Left renal pelvis (tissue), 4 donors: ENCODE data around the gene LRBA. TPM values are rescaled to one million over a fixed set of nuclear protein-coding genes. Genes with fewer than 3 reads are reported as not detected.
"Not testable (repeated sequence)": the region's sequence is repeated elsewhere in the genome, so short reads cannot be mapped to it uniquely, and the experiment has no call there.

Experiments used
- DNase-seq, 4 donors: peaks; one replicate each; pipeline ENCODE4 v3.0.0-alpha.2; 2013; ENCODE audit warnings: low read depth in 4 of 4, low spot score in 3 of 4
- polyA plus RNA-seq, 4 donors: library from polyadenylated mRNA; unstranded; fragments of 120-200 nt; gene quantifications; one replicate each; pipeline ENCODE4 v1.2.1, GENCODE V29; 2013; ENCODE audit not compliant: insufficient read length in 4 of 4

LRBA gene
- polyA plus RNA-seq, 4 donors = 25.9 to 75.8 (median 65.4) TPM

DNA sequence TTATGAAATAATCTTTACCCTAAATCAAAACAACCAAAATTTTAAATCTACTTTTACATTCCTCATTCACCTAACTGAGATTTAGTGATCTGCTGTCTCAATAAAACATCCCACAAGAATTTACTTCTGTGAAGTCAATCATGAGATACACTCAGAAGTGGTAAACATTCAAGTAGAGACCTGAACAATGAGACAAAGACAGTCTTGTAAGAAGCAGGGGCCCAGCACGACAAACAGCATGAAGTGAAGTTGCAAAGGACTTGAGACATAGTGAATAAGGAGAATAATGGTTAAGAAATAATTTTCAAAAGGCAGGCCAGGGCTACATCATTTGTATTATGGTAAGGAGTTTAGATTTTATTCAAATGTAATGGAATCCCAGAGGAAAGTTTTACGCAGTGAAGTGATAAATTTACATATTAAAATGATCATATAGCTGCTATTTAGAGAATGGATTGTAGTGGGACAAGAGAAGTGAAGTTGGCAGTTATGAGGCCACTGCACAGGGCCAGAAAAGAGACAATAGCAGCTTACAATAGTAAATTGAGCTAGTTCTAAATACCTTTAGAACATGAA lies 331.2 kb downstream of the LRBA start:
- DNase-seq = no peak

DNA sequence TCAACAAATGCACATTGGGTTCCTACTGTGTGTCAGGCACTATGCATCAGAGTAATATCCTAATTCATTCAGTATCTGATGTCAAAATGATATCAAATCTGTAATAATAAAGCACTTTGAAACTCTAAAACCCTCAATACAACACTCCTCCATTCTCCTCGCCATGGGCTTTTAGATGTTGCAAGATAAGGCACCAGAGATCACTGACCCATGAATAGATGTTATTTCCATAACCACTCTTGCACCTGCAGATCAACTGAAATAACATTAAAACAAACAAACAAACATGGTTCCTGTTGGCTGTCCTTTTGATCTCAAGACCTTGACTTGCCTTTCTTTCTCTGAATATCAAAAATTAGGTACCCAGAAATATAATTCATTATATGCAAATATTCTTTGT lies 333.0 kb downstream of the LRBA start:
- DNase-seq = no peak

DNA sequence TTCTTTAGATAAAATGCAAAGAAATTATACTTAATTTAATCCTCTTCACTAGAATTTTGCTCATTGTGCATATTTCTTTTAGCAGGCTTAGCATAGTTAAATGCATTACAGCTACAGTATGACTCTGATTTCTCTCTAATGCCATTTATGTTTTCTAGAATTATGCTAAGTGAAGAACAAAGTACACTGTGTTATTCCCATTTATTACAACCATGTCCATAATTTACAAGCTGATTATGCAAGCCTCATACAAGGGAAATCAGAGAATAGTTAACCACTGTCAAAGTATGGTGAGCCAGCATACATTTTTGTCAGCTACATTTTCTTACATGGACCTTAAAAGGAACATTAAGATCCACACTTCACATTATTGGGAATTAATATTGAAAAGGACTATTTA lies 334.0 kb downstream of the LRBA start:
- no peak for DNase-seq

DNA sequence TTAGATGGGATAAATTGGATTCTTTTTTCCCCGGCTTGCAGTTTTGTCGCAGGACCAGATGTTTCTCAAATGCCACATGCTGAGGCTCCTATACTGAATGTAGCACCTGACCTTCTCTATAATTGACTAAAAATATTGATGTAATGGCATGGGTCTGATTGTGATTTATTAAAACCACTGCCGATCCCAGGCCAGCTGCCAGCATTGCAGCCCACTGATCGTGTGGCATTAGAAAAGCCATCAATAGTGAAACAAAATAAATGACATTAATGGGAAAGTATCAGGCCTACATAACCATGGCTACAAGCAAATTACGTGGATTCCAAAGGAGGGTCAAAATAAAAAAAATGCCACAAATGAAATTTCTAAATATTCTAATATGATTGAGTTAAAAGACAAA lies 334.4 kb downstream of the LRBA start:
- DNase-seq = no peak

DNA sequence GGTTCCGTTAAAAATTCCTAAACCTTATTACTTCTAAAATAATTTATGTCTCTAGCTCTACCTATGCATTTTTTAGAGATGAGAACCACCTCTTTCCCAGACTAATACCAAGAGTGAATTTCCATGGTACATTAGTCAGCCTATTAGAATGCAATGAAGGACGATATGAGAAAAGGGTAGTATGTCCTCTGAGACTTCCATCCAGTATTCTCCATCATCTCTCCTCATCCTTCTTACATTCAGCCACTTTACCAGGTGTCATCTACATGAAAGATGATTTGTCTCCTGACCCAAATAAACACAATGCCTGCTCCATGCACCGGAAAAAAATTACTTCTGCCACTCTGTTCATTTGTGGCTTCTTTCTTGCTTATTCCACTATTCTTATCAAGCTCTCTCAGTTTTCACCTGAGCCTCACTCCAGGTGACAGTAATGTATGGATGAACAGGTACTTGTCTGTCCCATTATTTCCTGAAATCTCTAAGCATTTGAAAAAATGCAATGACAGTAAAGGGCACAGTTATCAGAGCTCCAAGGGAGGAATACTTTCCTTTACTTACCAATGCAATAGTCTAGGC lies 335.2 kb downstream of the LRBA start:
- no peak for DNase-seq

DNA sequence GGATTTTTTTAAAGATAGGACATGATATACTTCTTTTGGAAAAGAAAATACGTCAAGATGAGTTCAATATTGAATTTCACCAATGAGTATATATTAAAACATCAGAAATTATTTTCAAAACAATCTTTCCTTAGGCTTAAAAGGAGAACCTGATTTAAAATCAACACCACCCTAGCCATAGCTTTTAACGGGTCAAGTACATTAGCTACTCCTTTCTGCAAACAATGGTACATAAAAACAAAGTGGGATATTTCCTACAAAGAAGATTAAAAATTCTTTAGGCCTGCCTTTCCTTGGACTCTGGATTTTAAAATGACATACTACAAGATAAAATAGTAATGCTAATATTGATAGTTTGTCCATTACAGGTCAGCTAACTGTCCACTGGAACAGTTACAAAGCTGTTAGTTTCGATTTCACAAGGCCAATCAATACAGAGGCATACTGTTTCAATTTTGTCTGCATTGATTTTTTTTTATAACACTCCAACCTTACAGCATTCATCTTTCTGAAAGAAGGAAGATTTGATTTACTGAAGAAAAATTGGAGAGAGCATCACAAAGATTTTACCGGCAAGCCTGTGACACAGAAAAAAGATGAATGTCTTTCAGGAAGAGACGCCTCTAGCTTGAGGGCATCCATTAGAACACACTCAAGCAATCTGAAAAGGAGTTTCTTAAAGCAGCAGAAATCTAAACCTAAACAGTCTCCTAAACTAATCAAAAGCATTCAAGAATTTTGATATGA lies 335.9 kb downstream of the LRBA start:
- DNase-seq = no peak

DNA sequence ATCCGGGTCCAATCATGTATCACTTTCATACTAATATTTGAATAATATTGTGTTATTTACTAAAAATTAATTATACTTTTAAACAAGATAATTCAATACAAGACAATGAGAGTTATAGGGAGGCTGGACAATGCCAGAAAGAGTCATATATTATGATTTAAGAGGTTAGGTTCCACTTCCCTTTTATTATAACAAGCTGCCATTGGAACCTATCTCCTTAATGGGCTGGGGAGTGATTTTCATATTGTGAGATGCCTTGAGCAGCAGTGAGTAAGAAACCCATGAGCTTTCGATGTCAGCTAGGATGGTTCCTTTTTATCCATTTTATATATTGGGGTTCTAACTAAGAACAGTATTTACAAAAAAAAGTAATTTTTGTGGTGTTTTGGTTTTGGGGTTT lies 341.3 kb downstream of the LRBA start:
- no peak for DNase-seq

DNA sequence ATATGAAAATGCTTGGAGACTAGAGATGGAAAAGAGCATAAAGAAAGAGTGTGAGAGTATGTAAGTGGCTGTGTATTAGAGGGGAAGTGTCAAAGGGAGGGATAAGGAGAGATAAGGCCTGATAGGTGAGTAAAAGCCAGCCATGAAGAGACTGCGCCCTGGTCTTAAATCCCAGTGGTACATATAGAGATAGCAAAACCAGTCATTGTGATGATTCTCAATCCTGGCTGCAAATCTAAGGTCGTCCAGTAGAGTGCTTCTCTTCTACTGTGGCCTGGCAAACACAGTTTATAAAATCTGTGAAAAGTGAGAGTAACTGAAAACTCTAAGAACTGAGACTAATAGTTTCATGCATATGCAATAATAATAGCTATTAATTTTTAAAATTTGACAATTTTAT lies 346.3 kb downstream of the LRBA start:
- DNase-seq = no peak

DNA sequence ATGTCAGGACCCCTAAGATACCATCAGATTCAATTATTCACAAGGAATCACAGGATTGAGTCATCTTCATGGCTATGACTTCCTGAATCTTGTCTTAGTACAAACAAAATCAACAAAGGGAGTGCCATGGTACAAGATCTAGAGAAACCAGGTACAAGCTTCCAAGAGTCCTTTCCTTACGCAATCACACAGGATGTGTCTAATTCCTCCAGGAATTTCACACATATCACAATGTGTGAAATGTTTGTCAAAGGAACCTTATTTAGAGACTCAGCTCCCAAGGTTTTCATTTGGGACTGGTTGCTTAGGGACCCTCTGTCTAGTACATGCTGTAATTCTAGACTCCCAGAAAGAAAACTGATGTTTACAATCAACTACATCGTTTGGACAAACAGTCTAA lies 350.1 kb downstream of the LRBA start:
- DNase-seq = no peak

DNA sequence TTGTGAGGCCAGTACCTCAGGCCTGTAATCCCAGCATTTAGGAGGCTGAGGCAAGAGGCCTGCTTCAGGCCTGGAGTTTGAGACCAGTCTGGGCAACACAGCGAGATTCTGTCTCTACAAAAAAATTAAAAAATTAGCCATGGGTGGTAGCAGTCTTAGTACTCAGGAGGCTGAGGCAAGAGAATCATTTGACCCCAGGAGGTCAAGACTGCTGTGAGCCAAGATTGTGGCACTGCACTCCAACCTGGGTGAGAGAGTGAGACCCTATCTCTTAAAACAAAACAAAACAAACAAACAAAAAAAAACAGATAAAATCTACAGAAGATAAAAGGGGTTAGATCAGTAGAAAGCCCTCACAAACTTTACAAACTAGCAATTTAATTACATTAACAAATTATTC lies 352.4 kb downstream of the LRBA start:
- DNase-seq = no peak

DNA sequence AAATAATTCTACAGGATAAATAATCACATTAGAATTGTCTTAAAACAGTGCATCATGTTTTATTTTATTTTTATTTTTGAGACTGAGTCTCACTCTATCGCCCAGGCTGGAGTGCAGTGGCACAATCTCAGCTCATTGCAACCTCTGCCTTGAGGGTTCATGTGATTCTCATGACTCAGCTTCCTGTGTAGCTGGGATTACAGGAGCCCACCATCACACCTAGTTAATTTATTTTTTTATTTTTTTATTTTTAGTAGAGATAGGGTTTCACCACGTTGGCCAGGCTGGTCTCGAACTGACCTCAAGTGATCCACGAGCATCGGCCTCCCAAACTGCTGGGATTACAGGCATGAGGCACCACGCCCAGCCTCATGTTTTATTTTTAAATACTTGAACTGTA lies 353.5 kb downstream of the LRBA start:
- not testable (repeated sequence) for DNase-seq

DNA sequence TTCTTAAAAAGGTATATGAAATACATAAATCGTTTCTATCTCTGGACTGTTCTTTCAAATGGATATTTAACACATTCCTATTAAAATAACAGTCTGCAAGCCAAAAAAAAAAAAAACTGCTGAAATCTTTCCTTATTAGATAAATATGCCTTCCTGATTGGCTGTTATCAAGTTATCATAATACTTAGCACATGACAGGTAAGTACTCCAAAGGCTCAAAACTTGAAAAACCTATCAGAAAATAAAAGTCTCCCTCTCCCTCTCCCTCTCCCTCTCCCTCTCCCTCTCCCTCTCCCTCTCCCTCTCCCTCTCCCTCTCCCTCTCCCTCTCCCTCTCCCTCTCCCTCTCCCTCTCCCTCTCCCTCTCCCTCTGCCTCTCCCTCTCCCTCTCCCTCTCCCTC lies 356.8 kb downstream of the LRBA start:
- not testable (repeated sequence) for DNase-seq

DNA sequence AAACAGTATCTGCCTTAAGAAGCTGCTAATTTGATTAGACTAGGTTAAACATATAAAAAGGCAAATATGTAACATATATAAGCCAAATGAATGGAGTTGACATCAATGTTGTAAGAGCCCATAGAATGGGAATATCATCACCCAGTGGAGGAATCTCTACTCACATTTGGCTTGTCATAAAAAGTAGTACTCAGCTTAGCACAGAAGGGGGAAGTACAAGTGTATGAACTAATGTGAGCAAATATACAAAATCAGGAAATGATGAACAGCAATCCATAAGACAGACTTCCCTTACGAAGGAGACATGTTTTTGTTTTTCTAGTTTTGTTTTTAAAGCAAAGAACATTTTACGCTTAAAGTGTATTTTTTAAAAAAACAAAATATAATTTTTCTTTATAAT lies 358.2 kb downstream of the LRBA start:
- DNase-seq = no peak

DNA sequence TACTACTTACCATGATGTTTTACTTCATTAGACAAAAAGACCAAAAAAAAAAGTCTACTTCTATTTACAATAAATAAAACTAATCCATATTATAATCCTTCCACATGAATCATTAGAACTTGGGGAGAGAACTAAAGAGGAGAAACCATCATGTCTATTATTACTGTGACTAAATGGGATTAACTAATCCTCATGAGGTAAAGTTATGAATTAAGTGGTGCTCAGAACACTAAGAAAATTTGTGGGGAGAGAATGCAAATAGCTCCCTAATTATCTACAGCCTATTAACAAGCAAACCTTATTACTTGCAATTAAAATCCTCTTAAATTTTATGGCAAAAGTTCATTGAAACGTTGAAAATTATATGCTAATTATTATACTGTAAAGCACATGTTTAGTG lies 364.3 kb downstream of the LRBA start:
- DNase-seq = no peak

DNA sequence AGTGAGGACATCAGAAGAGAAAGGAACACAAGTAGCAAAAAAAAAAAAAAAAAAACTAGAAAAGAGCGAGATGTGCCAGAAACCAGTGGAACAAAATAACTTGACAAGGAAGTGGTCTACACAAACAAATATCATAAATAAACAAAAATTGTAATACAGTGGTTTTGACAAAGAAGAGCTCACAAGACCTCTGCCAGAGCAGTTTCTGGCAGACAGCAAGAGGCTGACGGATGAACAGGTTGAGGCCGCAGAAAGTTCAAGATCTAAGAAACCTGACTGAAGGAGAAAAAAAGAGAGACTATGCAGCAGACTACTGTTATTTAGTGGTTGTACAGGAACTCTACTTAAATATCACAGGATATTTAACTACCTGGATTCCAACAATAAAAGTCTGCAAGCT lies 367.0 kb downstream of the LRBA start:
- DNase-seq = no peak

DNA sequence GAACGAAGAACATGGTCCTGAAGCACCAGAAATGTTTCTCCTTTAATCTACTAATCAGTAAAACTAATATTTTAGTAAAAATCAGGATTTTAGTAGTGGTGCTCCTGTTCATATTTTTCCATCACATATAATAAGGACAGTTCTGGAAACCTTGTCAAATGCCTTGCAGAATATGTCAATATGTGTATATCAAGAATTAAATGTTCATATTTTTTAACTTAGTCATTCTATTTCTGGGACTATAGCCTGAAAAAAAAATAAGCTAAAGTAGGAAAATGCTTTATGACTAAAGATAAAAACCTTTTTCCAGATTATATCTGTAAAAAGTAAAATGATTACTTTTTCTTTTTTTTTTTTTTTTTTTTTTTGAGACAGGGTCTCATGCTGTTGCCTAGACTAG lies 368.1 kb downstream of the LRBA start:
- DNase-seq = no peak

DNA sequence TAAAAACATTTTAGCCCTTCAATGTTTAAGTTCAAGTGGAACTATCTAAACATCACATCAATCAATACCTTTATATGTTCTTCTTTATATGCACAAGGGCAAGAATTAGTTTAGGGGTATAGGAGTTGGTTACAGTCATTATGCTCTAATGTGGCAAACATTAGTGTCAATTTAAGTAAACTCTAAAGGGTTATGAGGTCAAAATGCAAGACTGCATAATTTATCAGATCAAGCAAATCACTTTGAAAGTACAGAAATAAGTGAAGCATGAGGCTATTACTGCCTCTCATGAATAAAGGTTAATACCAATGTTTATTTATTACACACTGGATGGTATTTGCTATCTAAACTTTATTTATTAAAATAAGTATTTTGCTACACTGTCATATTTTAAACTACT lies 373.5 kb downstream of the LRBA start:
- DNase-seq = no peak

DNA sequence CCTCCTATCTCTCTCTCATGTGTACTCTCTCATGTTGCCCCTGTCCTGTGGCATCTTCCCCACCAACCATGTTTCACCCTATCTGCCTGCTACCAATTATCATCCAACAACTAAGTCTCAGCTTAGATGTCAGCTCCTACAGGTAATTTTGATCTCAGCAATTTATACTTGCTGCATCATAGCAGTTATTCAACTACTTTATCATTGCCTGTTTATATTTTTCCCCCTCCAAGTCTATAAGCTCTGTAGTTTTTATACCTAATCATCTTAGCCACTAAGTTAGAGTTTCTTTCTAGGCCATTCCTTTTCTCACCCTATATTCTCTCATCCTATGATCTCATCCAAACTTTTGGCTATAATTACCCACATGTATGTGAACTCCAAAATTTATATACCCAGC lies 382.4 kb downstream of the LRBA start:
- no peak for DNase-seq

DNA sequence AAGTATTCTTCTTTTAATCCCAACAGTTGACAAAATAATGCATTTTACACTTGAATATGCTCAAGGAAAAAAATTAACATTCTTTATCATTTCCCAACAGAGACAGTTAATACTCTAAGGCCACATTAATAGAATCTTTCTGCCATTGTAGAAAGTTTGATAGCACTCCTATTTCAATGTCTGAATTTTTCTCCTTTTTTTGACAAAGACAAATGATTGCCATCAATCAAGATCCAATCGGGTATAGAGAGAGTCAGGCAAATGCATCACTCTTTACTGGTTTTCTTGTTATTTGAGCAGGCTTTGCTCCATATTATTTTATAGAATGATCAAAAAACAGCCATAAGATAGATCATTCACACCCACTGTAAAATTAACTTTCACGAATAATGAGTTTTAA lies 387.0 kb downstream of the LRBA start:
- no peak for DNase-seq

DNA sequence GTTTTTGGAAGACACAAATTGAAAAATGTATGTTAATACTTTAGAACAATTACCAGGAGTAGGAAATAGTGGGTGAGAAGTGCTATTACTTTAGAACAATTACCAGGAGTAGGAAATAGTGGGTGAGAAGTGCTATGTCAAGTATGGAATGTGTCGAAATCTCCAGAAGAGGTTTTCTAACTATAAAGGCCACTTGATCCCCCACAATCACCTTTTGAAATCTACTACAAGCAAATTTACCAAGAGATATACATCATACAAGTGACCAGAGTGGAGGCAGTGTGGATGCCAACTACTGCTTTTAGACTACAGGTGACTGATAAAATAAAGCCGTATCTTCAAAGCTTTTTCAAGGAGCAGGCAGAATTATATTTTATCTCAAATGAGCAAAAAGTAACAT lies 390.1 kb downstream of the LRBA start:
- DNase-seq = no peak

DNA sequence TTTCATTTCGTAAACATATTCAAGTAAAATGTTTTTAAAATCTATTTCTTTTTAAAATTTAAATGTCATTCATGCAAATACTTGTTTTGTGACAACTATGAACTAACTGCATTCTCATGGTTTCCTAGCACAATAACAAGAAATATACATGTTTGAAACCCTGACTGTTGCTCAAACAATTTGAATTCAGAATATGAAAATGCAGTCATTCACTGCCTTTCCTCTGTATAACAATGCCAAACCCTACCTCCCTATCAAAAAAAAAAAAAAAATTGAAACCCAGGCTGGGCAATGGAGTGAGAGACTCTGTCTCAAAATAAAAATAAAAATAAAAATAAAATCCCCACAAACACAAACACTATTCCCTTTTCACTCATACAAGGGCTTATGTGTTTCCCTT lies 391.0 kb downstream of the LRBA start:
- no peak for DNase-seq

DNA sequence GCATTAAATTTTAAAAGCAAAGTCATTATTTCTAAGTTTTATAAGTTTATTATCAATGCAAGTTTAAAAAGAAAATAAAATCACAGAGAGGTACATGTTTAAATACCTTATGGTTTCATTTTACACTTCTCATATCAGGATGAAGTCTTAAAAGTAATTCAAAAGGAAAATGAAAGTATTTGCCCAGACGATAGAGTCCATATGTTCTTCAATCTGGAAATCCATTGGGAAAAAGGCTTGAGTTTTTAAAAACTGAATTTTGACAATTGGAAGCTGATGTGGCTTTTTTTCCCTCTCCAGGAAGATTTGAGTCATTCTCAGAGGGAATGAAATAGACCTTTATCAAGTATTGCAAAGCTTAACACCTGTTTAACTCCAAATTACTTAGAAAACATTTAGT lies 396.0 kb downstream of the LRBA start:
- DNase-seq = no peak
